Peyer's patch (tissue), 4 donors: Measurements from ENCODE around the gene PDE4D.

Experiments
- CTCF ChIP-seq, 6 experiments: fragments of 450-650 bp in 4 of 6; fragments of 200-600 bp in 2 of 6; sonication (generic) in 1 of 6; IDR thresholded peaks; one replicate each; pipeline ENCODE4 v1.5.1; 2017 to 2019; ENCODE audit warnings: antibody characterized with exemption in 6 of 6, mild to moderate bottlenecking in 3 of 6, moderate library complexity in 1 of 6
- POLR2A ChIP-seq, 2 donors: fragments of 450-650 bp; IDR thresholded peaks; one replicate each; pipeline ENCODE4 v1.5.1; 2017; ENCODE audit warnings: antibody characterized with exemption in 2 of 2, mild to moderate bottlenecking in 2 of 2, moderate library complexity in 2 of 2

GRCh38 chr5:59157068-59157467 lies 736.5 kb downstream of the PDE4D start:
- no peak for TF ChIP-seq POLR2A (IDR thresholded peaks at IDR 0.05)
- TF ChIP-seq CTCF (IDR thresholded peaks at IDR 0.05) = no peak
